Uterus (tissue), 4 donors: ENCODE measurements around the gene PTCD1. TPM values are rescaled to one million over a fixed set of nuclear protein-coding genes. Genes with fewer than 3 reads are reported as not detected.

Source experiments
- DNase-seq, 2 donors: peaks; one replicate each; pipeline ENCODE4 v3.0.0-alpha.2; 2019 to 2020
- H3K27ac ChIP-seq, 2 donors: fragments of 200-600 bp; sonication (generic); 1 replicate in 1 of 2; 2 replicates in 1 of 2; pipeline ENCODE4 v1.5.1; 2016 to 2018
- H3K27me3 ChIP-seq, 2 donors: fragments of 200-600 bp; sonication (generic); one replicate each; pipeline ENCODE4 v1.5.1; 2018 to 2019; ENCODE audit warnings: control low read depth in 1 of 2
- H3K36me3 ChIP-seq, 2 donors: fragments of 200-600 bp; sonication (generic); one replicate each; pipeline ENCODE4 v1.5.1; 2019; ENCODE audit warnings: control low read depth in 1 of 2
- H3K4me1 ChIP-seq, 2 donors: fragments of 200-600 bp; sonication (generic); one replicate each; pipeline ENCODE4 v1.5.1; 2018 to 2019; ENCODE audit warnings: control low read depth in 1 of 2
- H3K4me3 ChIP-seq, 2 donors: fragments of 200-600 bp; sonication (generic); 1 replicate in 1 of 2; 2 replicates in 1 of 2; pipeline ENCODE4 v1.5.1; 2018 to 2019; ENCODE audit warnings: mild to moderate bottlenecking in 1 of 2
- H3K9me3 ChIP-seq, 2 donors: fragments of 200-600 bp; sonication (generic); one replicate each; pipeline ENCODE4 v1.5.1; 2019; ENCODE audit warnings: control low read depth in 1 of 2
- POLR2A ChIP-seq, 2 donors: fragments of 450-650 bp; IDR thresholded peaks; one replicate each; pipeline ENCODE4 v1.6.1; 2016; ENCODE audit warnings: antibody characterized with exemption in 2 of 2, mild to moderate bottlenecking in 1 of 2, moderate library complexity in 1 of 2
- intact Hi-C: fragments of 100-400 bp; cut with DNase I; formaldehyde crosslinking; loops from one replicate; pipeline ENCODE4 v1.15.1; 2023; ENCODE audit warnings: low total_unique reads
- total RNA-seq, 4 donors: library from RNA; depleted of rRNA in 3 of 4; stranded (reverse); fragments of >200 nt in 3 of 4; gene quantifications; one replicate each; pipeline versions ENCODE4 v1.1.0 to v1.2.4, GENCODE V29; 2014 to 2023
- TF ChIP-seq, protein P1 (sequence below), 4 experiments: fragments of 200-600 bp in 2 of 4; fragments of 450-650 bp in 2 of 4; sonication (generic) in 2 of 4; IDR thresholded peaks; one replicate each; pipeline ENCODE4 v1.5.1; 2016 to 2019; ENCODE audit warnings: antibody characterized with exemption in 4 of 4, mild to moderate bottlenecking in 2 of 4, moderate library complexity in 1 of 4
- donor health status: DM: yes; HTN: yes; CAD: no.

PTCD1 gene
- total RNA-seq, 4 donors from 2014 or later, result 1.2 to 17.4 (median 7.5) TPM

DNA sequence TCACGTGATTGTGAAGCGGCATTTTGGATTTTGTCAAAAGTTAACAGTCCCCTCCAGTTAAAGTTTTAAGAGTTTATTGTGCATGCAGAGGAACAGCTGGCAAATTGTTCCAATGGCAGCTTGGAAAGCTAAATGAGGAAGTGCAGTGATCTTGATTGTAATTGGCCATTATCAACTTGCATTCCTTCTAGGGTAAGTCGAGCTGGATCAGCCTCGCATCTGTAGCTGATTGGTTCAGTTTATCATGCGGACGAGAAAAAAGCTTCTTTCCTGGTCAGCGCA lies 34.7 kb upstream of the PTCD1 start:
- Histone ChIP-seq H3K4me1 (peaks cover 0 to 6% of the 10 kb centered on the region in 2 donors), H3K9me3 (no peaks in the 10 kb centered on the region), H3K27ac (peak overlapping the region; percentile 65 to 86), H3K36me3 (no peaks in the 10 kb centered on the region), H3K27me3 (no peaks in the 10 kb centered on the region), H3K4me3 (peak overlapping the region; percentile 80 to 92)
- intact Hi-C loops, result no loop called here
- no peak for DNase-seq
- no peak for TF ChIP-seq POLR2A (IDR thresholded peaks at IDR 0.05)
- TF ChIP-seq, protein P1, sequence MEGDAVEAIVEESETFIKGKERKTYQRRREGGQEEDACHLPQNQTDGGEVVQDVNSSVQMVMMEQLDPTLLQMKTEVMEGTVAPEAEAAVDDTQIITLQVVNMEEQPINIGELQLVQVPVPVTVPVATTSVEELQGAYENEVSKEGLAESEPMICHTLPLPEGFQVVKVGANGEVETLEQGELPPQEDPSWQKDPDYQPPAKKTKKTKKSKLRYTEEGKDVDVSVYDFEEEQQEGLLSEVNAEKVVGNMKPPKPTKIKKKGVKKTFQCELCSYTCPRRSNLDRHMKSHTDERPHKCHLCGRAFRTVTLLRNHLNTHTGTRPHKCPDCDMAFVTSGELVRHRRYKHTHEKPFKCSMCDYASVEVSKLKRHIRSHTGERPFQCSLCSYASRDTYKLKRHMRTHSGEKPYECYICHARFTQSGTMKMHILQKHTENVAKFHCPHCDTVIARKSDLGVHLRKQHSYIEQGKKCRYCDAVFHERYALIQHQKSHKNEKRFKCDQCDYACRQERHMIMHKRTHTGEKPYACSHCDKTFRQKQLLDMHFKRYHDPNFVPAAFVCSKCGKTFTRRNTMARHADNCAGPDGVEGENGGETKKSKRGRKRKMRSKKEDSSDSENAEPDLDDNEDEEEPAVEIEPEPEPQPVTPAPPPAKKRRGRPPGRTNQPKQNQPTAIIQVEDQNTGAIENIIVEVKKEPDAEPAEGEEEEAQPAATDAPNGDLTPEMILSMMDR (IDR thresholded peaks at IDR 0.05), result no peak

GRCh38 chr7:99472561-99473314 lies 34.1 kb upstream of the PTCD1 start, which contains the start of gene ZNF789:
Gene ZNF789 (plus strand): TSS chr7:99472890. CDS start chr7:99476457, 3,567 bp downstream.
- peak within 1 kb of the TSS; percentile 86 to 88 for H3K27ac ChIP-seq
- peak in 1 of 2 donors; percentile 31 for TF ChIP-seq POLR2A (IDR thresholded peaks at IDR 0.05)
- TF ChIP-seq, protein P1 (IDR thresholded peaks at IDR 0.05), result peak in 2 of 4 experiments; percentile 3 to 16
- no peaks in the 10 kb centered on the region for H3K36me3 ChIP-seq
- H3K4me3 ChIP-seq, result peak within 1 kb of the TSS; percentile 80 to 92
- no peaks in the 10 kb centered on the region for H3K27me3 ChIP-seq
- intact Hi-C loops, result no loop called here
- peak; percentile 96 to 97 for DNase-seq
- no peaks in the 10 kb centered on the region for H3K9me3 ChIP-seq
- peaks cover 0 to 6% of the 10 kb centered on the region in 2 donors for H3K4me1 ChIP-seq

DNA sequence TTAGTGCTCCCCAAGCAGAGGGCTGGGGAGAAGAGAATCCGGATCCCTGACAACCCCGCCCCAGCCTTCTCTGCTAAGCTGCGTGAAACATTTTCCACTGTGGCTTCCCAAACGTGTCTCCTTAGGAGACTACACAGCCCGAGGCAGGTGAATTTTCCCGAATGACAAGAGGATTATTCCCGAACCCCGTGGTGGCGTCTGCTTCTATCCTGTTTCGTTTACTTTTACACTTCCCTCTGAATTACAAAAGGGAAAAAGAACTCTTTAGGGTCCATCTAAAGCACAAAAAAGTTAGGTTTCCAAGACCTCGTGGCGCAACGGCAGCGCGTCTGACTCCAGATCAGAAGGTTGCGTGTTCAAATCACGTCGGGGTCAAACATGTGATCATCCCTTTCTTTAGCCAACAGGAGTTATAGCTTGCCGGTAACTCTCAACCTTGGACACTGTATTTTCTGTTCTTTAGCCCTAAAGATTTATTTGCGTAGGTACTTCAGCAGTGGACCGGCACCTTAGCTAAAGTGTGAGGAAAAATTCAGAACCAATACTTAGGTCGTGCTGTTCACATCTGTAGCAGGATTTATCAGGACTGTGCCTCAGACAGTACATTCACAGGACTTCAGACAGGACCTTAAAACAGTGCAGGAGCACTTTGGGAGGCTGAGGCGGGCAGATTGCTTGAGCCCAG lies 30.9 kb upstream of the PTCD1 start:
- Histone ChIP-seq H3K4me1 (peaks cover 0 to 6% of the 10 kb centered on the region in 2 donors), H3K27me3 (no peaks in the 10 kb centered on the region), H3K36me3 (no peaks in the 10 kb centered on the region), H3K27ac (peak overlapping the region; percentile 21 to 43), H3K4me3 (no peak overlapping the region), H3K9me3 (no peaks in the 10 kb centered on the region)
- intact Hi-C loops, result no loop called here
- DNase-seq, result no peak
- no peak for TF ChIP-seq POLR2A (IDR thresholded peaks at IDR 0.05)
- TF ChIP-seq, protein P1 (IDR thresholded peaks at IDR 0.05), result no peak

DNA sequence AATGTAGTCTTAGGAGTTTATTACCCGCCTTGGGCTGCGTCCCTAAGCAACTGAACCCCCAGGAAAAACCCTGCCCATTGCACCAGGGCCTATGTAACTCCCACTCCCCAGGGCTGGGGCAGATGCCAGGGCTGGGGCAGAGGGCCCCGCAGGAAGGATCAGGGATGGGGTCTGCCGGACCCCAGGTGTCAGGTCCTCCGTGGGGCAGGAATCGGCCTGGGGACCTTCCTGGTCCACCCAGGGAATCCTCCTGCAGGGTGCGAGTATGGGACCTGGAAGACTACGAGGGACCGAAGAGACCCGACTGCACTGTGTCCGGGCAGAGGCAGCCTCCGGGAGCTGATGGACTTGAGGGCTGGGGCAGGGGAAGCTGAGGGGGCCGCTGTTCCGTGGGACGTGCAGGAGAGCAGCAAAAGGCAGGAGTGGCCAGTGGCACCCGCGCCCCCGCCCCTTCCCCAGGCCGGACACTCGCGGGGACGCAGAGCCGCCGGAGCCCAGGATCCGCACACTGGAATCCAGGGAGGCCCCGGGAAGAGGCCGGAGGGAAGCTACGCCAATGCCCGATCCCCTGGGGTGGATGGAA lies 29.8 kb upstream of the PTCD1 start:
- H3K27ac ChIP-seq, result no peak overlapping the region
- H3K9me3 ChIP-seq, result no peaks in the 10 kb centered on the region
- H3K27me3 ChIP-seq, result no peaks in the 10 kb centered on the region
- DNase-seq, result no peak
- peaks cover 0 to 8% of the 10 kb centered on the region in 2 donors for H3K4me1 ChIP-seq
- H3K4me3 ChIP-seq, result no peak overlapping the region
- H3K36me3 ChIP-seq, result no peaks in the 10 kb centered on the region
- TF ChIP-seq, protein P1 (IDR thresholded peaks at IDR 0.05), result no peak
- no peak for TF ChIP-seq POLR2A (IDR thresholded peaks at IDR 0.05)
- intact Hi-C loops, result no loop called here

- no peaks in the 10 kb centered on the region for H3K27me3 ChIP-seq
- intact Hi-C loops, result no loop called here
- H3K4me3 ChIP-seq, result peak overlapping the region; percentile 67 to 80
- H3K9me3 ChIP-seq, result no peaks in the 10 kb centered on the region
- peak overlapping the region; percentile 78 to 83 for H3K27ac ChIP-seq
- DNase-seq, result no peak
- peaks cover 0 to 4% of the 10 kb centered on the region in 2 donors for H3K4me1 ChIP-seq
- no peak for TF ChIP-seq POLR2A (IDR thresholded peaks at IDR 0.05)
- TF ChIP-seq, protein P1 (IDR thresholded peaks at IDR 0.05), result no peak
- H3K36me3 ChIP-seq, result no peaks in the 10 kb centered on the region
These were observed 26.8 kb upstream of the PTCD1 start for GRCh38 chr7:99465421-99465768.
